ENCODE results near the gene SLC35G1.

SLC35G1 gene

DNA sequence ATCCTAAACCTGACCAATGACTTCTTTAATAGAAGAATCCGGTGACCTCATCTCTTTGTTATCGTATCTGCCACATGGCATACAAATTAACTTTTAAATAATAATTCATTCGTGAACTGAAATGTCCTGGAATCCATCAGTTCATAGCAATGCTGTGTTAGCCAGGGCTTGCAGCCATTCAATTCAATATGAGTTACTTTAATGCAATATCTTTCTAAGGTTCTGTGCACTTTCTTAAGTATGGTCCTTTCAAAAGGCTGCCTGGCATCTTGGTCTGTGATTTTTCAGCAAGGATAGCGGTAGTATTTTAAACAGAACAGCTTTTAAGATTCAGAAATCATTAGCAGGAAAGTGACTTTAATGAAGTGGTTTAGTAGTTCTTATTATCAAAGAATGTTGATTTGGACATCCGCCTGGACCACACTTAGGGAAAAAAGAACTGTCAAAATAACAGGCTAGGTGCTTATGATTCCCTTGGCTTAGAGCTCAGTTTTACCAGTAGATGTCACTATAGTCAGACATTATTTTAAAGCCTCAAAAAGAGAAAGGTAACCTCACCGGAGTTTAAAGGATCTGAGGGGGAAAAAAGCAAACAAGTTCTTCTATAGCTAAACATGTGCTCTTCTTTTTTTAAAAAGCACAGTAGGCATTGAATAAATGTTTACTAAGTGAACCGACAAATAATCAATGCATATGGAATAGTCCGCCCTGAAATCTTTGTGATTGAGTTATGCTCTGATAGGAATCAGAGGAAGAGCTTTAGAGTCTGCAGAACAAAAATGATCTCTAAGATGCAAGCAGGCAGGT, 22.7 kb downstream of the SLC35G1 start:
- in situ Hi-C loops (cut with MboI; ENCODE audit: low sequenced_read_pairs, unreplicated experiment) = loop anchor here (25.0 kb wide), 2 partner anchors 396 to 521 kb away; no protein-coding TSS in a partner anchor

DNA sequence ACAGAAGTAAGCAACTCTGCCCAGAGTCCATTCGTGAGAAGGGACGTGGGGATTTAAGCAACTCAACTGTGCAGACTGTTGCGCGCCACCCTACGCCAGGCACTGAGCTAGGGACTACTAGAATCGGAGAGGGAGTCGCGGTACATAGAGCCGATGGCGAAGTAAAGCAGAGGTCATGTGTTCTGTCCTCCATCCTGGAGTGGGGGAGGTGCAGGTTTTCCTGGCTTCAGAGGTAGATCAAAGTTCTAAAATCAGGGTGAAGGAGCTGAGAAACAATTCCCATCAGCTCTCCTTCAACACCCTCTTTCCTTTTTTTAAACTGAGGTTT, 23.2 kb downstream of the SLC35G1 start:
- no peak for DNase-seq (ENCODE audit: low spot score)
- TF ChIP-seq, protein P1, sequence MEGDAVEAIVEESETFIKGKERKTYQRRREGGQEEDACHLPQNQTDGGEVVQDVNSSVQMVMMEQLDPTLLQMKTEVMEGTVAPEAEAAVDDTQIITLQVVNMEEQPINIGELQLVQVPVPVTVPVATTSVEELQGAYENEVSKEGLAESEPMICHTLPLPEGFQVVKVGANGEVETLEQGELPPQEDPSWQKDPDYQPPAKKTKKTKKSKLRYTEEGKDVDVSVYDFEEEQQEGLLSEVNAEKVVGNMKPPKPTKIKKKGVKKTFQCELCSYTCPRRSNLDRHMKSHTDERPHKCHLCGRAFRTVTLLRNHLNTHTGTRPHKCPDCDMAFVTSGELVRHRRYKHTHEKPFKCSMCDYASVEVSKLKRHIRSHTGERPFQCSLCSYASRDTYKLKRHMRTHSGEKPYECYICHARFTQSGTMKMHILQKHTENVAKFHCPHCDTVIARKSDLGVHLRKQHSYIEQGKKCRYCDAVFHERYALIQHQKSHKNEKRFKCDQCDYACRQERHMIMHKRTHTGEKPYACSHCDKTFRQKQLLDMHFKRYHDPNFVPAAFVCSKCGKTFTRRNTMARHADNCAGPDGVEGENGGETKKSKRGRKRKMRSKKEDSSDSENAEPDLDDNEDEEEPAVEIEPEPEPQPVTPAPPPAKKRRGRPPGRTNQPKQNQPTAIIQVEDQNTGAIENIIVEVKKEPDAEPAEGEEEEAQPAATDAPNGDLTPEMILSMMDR (IDR thresholded peaks at IDR 0.05; ENCODE audit: borderline replicate concordance, control extremely low read depth, extremely low read depth, insufficient read depth, missing control alignments) = no peak
- in situ Hi-C loops (cut with MboI; ENCODE audit: low sequenced_read_pairs, unreplicated experiment) = loop anchor here (25.0 kb wide), 2 partner anchors 395 to 520 kb away; no protein-coding TSS in a partner anchor

More for the DNA sequence above, 22.7 kb downstream of the SLC35G1 start:
- TF ChIP-seq, protein P1 (IDR thresholded peaks at IDR 0.05; ENCODE audit: borderline replicate concordance, control extremely low read depth, extremely low read depth, insufficient read depth, missing control alignments) = no peak
- DNase-seq (ENCODE audit: low spot score) = no peak

DNA sequence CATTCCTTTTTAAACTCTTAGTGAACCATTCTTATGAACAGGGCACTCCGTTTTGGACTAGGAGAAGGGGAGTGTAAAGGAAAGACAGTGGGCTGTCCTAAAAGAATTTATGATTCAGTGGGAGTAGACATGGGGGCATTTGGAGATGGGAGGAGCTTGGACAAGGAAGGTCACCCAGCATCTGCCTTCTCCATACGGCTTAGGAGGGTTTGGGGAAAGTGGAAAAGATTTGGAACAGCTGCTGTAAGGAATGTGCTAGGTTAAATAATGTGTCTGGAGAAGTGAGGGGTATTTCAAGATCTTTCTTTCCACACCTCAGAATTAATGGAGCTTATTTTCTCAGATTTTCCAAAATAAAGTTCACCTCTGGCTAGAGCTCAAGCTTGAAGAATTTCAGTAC, 24.0 kb downstream of the SLC35G1 start:
- no peak for DNase-seq (ENCODE audit: low spot score)
- in situ Hi-C loops (cut with MboI; ENCODE audit: low sequenced_read_pairs, unreplicated experiment) = loop anchor here (25.0 kb wide), 2 partner anchors 394 to 519 kb away; no protein-coding TSS in a partner anchor
- TF ChIP-seq, protein P1 (IDR thresholded peaks at IDR 0.05; ENCODE audit: borderline replicate concordance, control extremely low read depth, extremely low read depth, insufficient read depth, missing control alignments) = no peak

DNA sequence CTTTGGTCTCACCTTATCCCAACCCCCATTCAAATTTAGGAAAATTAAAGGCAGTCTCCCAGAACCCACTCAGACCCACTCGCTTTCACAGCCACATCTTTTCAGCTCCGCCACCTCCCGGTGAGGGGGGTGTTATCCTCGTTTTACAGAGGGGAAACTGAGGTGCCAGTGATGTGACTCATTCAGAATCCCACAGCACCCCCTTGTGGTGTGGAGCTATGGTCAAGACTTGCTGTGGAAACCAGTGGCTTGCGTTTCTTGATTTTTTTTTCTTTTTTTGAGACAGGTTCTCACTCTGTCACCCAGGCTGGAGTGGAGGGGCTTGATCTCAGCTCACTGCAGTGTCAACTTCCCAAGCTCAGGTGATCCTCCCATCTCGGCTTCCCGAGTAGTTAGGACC, 27.6 kb downstream of the SLC35G1 start:
- in situ Hi-C loops (cut with MboI; ENCODE audit: low sequenced_read_pairs, unreplicated experiment) = loop anchor here (25.0 kb wide), 2 partner anchors 391 to 516 kb away; no protein-coding TSS in a partner anchor
- TF ChIP-seq, protein P1 (IDR thresholded peaks at IDR 0.05; ENCODE audit: borderline replicate concordance, control extremely low read depth, extremely low read depth, insufficient read depth, missing control alignments) = peak; percentile 58
- DNase-seq (ENCODE audit: low spot score) = peak; percentile 12

DNA sequence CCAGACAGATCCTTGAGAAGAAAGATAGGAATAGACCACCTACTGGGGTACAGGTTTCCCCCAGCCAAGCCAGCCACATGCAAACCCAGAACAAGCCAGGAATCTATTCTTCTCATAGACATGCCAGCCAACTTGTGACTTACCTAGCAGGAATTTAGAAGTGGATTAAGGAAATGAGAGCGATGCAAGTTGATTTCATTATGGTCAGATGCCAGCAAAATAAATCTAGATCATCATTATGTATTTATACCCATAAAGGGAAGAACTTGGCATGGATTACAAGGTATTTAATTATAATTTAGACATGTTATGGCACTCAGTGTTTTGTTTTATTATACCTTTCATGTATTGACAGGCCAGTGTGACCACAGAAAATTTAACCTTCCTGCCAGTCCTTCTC, 32.8 kb downstream of the SLC35G1 start:
- DNase-seq (ENCODE audit: low spot score) = no peak
- TF ChIP-seq, protein P1 (IDR thresholded peaks at IDR 0.05; ENCODE audit: borderline replicate concordance, control extremely low read depth, extremely low read depth, insufficient read depth, missing control alignments) = no peak
- in situ Hi-C loops (cut with MboI; ENCODE audit: low sequenced_read_pairs, unreplicated experiment) = no loop called here

DNA sequence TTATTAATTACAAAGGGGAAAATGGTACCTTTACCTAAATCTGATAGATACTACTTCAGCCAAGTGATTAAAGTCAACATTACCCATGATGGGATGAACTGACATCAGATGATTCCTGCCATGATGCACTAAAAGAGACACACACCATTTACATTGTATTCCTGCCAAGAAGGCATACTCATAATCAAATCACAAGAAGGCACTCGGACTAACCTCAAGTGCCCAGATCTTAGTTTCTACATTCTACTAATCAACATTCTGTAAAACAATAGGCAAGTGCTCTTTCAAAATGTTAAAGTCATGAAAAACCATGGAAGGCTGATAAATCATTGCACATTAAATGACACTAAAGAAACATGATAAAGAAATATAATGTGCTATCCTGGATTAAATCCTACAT, 44.4 kb downstream of the SLC35G1 start:
- in situ Hi-C loops (cut with MboI; ENCODE audit: low sequenced_read_pairs, unreplicated experiment) = no loop called here
- DNase-seq (ENCODE audit: low spot score) = no peak
- TF ChIP-seq, protein P1 (IDR thresholded peaks at IDR 0.05; ENCODE audit: borderline replicate concordance, control extremely low read depth, extremely low read depth, insufficient read depth, missing control alignments) = no peak

Data from GM13976 (cell line).